Testis (tissue), 3 donors: ENCODE results near the gene CDC42BPB. TPM values are rescaled to one million over a fixed set of nuclear protein-coding genes. Genes with fewer than 3 reads are reported as not detected.
"Not testable (repeated sequence)": the region's sequence is repeated elsewhere in the genome, so short reads cannot be mapped to it uniquely, and the experiment has no call there.

ENCODE experiments used
- DNase-seq: peaks from one replicate; pipeline ENCODE4 v3.0.0-alpha.2; 2019
- H3K27ac ChIP-seq, 2 donors: fragments of 200-600 bp; sonication (generic); one replicate each; pipeline ENCODE4 v1.5.1; 2019
- H3K27me3 ChIP-seq: fragments of 200-600 bp; sonication (generic); one replicate; pipeline ENCODE4 v1.5.1; 2019
- H3K36me3 ChIP-seq: fragments of 200-600 bp; sonication (generic); one replicate; pipeline ENCODE4 v1.5.1; 2017; ENCODE audit warnings: low read depth; ENCODE audit errors: missing control alignments
- H3K4me1 ChIP-seq: fragments of 200-600 bp; sonication (generic); one replicate; pipeline ENCODE4 v1.5.1; 2019
- H3K4me3 ChIP-seq, 2 donors: fragments of 200-600 bp; sonication (generic); one replicate each; pipeline ENCODE4 v1.5.1; 2017 to 2019
- H3K9me3 ChIP-seq: fragments of 200-600 bp; sonication (generic); one replicate; pipeline ENCODE4 v1.5.1; 2017
- POLR2A ChIP-seq: fragments of 450-650 bp; IDR thresholded peaks from one replicate; pipeline ENCODE4 v1.6.1; 2017; ENCODE audit warnings: antibody characterized with exemption, mild to moderate bottlenecking, moderate library complexity
- WGBS, 2 donors: methylation state at CpG; one replicate each; pipeline ENCODE4 v1.1.5; 2018; 5-methylcytosine and 5-hydroxymethylcytosine counted together
- intact Hi-C: fragments of 100-400 bp; cut with DNase I; formaldehyde crosslinking; loops from one replicate; pipeline ENCODE4 v1.15.1; 2023; ENCODE audit warnings: low total_unique reads
- polyA plus RNA-seq: library from polyadenylated mRNA; stranded (reverse); fragments of 350-450 nt; fragmentation: Illumina TruSeq; extraction: RNeasy Lipid Tissue Mini Kit (QIAGEN cat#74804); gene quantifications from one replicate; pipeline ENCODE4 v1.2.3, GENCODE V29; 2014; ENCODE audit warnings: low read depth, low replicate concordance; ENCODE audit not compliant: insufficient read depth
- total RNA-seq, 2 donors: library from RNA; depleted of rRNA; stranded (reverse); fragments of >200 nt; gene quantifications; one replicate each; pipeline ENCODE4 v1.2.3, GENCODE V29; 2016
- TF ChIP-seq, protein P1 (sequence below), 3 experiments: fragments of 450-650 bp in 2 of 3; fragments of 200-600 bp in 1 of 3; sonication (generic) in 1 of 3; IDR thresholded peaks; one replicate each; pipeline ENCODE4 v1.5.1; 2016 to 2019; ENCODE audit warnings: antibody characterized with exemption in 3 of 3, mild to moderate bottlenecking in 2 of 3, moderate library complexity in 1 of 3

CDC42BPB gene
- total and polyA plus RNA-seq, 3 donors from 2014 or later: 90.3 to 216 (median 201) TPM

DNA sequence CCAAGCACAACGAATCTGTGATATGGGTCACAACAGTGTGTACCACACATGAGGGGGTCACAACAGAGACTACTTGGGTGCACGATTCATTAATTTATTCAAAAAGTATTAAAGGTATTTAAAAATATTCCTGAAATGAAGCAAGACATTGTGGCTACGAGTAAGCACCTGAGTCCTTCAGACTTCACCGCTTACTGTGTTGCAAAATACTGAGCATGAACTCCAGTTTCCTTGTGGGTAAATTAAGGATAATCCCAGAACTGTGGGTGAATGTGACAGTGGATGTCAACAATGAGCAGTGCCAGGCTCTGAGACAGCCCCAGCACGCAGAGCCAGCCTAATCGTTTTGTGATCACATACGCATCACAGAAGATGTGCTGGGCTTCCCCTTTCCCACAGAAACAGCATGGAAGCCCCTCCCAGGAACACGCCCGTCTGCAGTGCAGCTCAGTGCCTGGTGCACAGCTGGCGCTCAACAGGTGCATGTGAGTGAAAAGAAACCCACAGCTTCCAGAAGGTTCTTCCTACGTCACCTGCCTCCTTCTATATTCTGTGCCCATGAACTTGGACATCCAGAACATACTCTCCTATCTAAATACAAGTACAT lies 29.1 kb downstream of the CDC42BPB start:
- intact Hi-C loops: no loop called here
- DNase-seq: no peak
- TF ChIP-seq POLR2A: no peak
- TF ChIP-seq, protein P1, sequence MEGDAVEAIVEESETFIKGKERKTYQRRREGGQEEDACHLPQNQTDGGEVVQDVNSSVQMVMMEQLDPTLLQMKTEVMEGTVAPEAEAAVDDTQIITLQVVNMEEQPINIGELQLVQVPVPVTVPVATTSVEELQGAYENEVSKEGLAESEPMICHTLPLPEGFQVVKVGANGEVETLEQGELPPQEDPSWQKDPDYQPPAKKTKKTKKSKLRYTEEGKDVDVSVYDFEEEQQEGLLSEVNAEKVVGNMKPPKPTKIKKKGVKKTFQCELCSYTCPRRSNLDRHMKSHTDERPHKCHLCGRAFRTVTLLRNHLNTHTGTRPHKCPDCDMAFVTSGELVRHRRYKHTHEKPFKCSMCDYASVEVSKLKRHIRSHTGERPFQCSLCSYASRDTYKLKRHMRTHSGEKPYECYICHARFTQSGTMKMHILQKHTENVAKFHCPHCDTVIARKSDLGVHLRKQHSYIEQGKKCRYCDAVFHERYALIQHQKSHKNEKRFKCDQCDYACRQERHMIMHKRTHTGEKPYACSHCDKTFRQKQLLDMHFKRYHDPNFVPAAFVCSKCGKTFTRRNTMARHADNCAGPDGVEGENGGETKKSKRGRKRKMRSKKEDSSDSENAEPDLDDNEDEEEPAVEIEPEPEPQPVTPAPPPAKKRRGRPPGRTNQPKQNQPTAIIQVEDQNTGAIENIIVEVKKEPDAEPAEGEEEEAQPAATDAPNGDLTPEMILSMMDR (IDR thresholded peaks at IDR 0.05): no peak
- Histone ChIP-seq H3K4me3 (no peak overlapping the region), H3K27me3 (no peaks in the 10 kb centered on the region), H3K9me3 (no peaks in the 10 kb centered on the region), H3K36me3 (no peaks in the 10 kb centered on the region), H3K27ac (peak overlapping the region in 1 of 2 donors; percentile 56), H3K4me1 (peaks cover 12% of the 10 kb centered on the region)
- WGBS, 2 donors: 74 to 78% methylated on average over 11 of the region's 11 CpGs

DNA sequence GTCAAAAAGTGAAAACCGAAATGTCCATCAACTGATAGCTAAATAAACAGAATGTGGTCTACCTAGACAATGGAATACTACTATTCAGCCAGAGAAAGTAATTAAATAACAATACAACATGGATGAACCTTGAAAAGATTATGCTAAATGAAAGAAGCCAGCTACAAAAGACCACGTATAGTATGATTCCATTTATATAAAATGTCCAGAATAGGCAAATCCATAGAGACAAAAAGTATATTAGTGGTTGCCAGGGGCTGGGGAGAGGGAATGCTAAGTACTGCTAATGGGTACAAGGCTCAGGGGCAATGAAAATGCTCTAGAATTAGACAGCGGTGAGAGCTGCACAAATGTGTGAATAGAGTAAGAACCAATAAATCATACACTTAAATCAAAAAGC lies 29.9 kb downstream of the CDC42BPB start:
- intact Hi-C loops: no loop called here
- DNase-seq: no peak
- 83 to 92% methylated on average over 3 of the region's 3 CpGs for WGBS, 2 donors
- no peak overlapping the region for H3K4me3 ChIP-seq
- H3K4me1 ChIP-seq: peaks cover 15% of the 10 kb centered on the region
- H3K27me3 ChIP-seq: no peaks in the 10 kb centered on the region
- H3K27ac ChIP-seq: no peak overlapping the region
- H3K36me3 ChIP-seq: no peaks in the 10 kb centered on the region
- H3K9me3 ChIP-seq: no peaks in the 10 kb centered on the region
- TF ChIP-seq, protein P1 (IDR thresholded peaks at IDR 0.05): no peak
- no peak for TF ChIP-seq POLR2A

DNA sequence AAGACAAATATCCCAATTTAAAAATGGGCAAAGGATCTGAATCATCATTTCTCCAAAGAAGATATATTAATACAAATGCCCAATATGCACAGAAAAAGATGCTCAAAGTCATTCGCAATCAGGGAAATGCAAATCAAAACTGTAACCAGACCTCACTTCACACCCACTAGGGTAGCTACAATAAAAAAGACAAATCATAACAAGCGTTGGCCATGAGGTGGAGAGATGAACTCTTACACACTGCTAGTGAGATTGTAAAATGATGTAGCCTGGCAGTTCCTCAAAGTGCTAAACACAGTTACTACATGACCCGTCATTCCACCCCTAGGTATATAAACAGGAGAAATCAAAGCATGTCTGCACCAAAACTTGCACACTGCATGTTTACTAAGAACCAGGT lies 30.4 kb downstream of the CDC42BPB start:
- intact Hi-C loops: no loop called here
- 91 to 97% methylated on average over 3 of the region's 3 CpGs for WGBS, 2 donors
- peaks cover 19% of the 10 kb centered on the region for H3K4me1 ChIP-seq

DNA sequence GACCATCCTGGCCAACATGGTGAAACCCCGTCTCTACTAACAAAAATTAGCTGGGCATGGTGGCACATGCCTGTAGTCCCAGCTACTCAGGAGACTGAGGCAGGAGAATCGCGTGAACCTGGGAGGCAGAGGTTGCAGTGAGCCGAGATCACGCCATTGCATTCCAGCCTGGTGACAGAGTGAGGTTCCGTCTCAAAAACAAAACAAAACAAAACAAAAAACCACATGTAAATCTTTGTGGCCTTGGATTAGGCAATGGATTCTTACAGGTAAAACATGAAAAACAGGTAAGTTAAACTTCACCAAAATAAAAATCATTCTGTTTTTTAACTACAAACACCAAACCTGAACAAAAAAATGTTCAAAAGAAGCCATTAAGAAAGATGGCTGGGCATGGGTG lies 31.2 kb downstream of the CDC42BPB start:
- intact Hi-C loops, H3K4me3 ChIP-seq, H3K9me3 ChIP-seq, H3K36me3 ChIP-seq, H3K27ac ChIP-seq, H3K27me3 ChIP-seq, DNase-seq: not testable (repeated sequence)
- WGBS, 2 donors: 96 to 99% methylated on average over 6 of the region's 6 CpGs
- peaks cover 25% of the 10 kb centered on the region for H3K4me1 ChIP-seq

More for the DNA sequence above, 30.4 kb downstream of the CDC42BPB start:
- Histone ChIP-seq H3K9me3 (no peaks in the 10 kb centered on the region), H3K4me3 (no peak overlapping the region), H3K27ac (no peak overlapping the region), H3K27me3 (no peaks in the 10 kb centered on the region), H3K36me3 (no peaks in the 10 kb centered on the region)
- DNase-seq: no peak
- TF ChIP-seq POLR2A: no peak
- TF ChIP-seq, protein P1 (IDR thresholded peaks at IDR 0.05): no peak

DNA sequence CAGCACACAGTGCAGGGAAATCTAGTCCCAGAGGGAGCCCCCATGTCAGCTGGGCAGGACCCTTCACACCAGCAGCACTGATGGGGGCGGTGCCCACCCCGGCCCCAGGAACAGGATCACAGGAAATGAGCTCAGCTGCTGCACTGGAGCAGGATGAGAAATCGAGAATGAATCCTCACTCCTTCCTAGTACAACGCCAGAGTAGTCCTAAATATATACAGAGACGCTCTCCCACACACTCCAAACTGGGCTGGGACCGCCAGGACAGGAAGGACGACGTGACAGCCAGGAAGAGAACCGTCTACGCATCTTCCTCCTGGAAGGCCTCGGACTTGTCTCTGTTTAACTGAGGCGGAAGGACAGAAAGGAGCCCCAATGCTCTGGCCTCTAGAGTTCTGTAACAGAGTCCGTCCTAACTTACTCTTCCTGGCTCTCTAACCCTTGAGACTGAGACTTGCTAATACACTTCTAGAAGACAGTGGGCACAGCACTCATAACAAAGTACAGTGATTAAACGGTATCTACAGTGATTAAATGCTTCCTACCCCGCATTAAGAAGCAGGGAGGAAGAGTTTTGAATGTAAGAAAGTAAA lies 33.4 kb downstream of the CDC42BPB start:
- Histone ChIP-seq H3K4me1 (peaks cover 42% of the 10 kb centered on the region), H3K36me3 (no peaks in the 10 kb centered on the region), H3K27me3 (no peaks in the 10 kb centered on the region), H3K9me3 (no peaks in the 10 kb centered on the region), H3K27ac (peak overlapping the region; percentile 7 to 50), H3K4me3 (no peak overlapping the region)
- intact Hi-C loops: no loop called here
- TF ChIP-seq POLR2A: no peak
- TF ChIP-seq, protein P1 (IDR thresholded peaks at IDR 0.05): no peak
- 53 to 63% methylated on average over 15 of the region's 15 CpGs for WGBS, 2 donors
- DNase-seq: no peak
